Measurements from ENCODE around the gene ADAM33. TPM values are rescaled to one million over a fixed set of nuclear protein-coding genes. Genes with fewer than 3 reads are reported as not detected.

The ADAM33 gene
- total RNA-seq, 6 experiments from 2014 or later: 0.24 to 0.51 (median 0.45) TPM

- DNase-seq: no peak
- Histone ChIP-seq H3K36me3 (no peaks in the 10 kb centered on the region), H3K4me1 (no peaks in the 10 kb centered on the region), H3K27me3 (no peaks in the 10 kb centered on the region), H3K4me3 (no peak overlapping the region), H3K27ac (no peak overlapping the region), H3K9me3 (no peaks in the 10 kb centered on the region)
- TF ChIP-seq POLR2A (IDR thresholded peaks at IDR 0.05): no peak
- no peak for TF ChIP-seq CTCF (IDR thresholded peaks at IDR 0.05)
- ATAC-seq: no peak
- 68% methylated on average over 2 of the region's 2 CpGs for WGBS (ENCODE audit: insufficient coverage, low coverage, low lambda C conversion rate, missing lambda C conversion rate)
- intact Hi-C loops (cut with DNase I): no loop called here
These were observed 18.0 kb downstream of the ADAM33 start for GRCh38 chr20:3663858-3664257.

- Histone ChIP-seq H3K27me3 (no peaks in the 10 kb centered on the region), H3K36me3 (no peaks in the 10 kb centered on the region), H3K9me3 (no peaks in the 10 kb centered on the region), H3K4me1 (no peaks in the 10 kb centered on the region), H3K4me3 (no peak within 1 kb of the TSS), H3K27ac (no peak within 1 kb of the TSS)
- ATAC-seq: no peak
- intact Hi-C loops (cut with DNase I): no loop called here
- WGBS (ENCODE audit: insufficient coverage, low coverage, low lambda C conversion rate, missing lambda C conversion rate): 72% methylated on average over 5 of the region's 19 CpGs
- TF ChIP-seq POLR2A (IDR thresholded peaks at IDR 0.05): no peak
- no peak for TF ChIP-seq CTCF (IDR thresholded peaks at IDR 0.05)
- no peak for DNase-seq
These were observed 18.6 kb downstream of the ADAM33 start, which contains the start of gene GFRA4 for GRCh38 chr20:3663031-3663701. Gene GFRA4, minus strand, starts transcription at chr20:3663399. Its CDS starts 0 bp downstream, at chr20:3663399.

GRCh38 chr20:3661814-3662665 lies 19.8 kb downstream of the ADAM33 start:
- Histone ChIP-seq H3K4me1 (no peaks in the 10 kb centered on the region), H3K27ac (no peak overlapping the region), H3K9me3 (no peaks in the 10 kb centered on the region), H3K4me3 (no peak overlapping the region), H3K27me3 (no peaks in the 10 kb centered on the region), H3K36me3 (no peaks in the 10 kb centered on the region)
- intact Hi-C loops (cut with DNase I): no loop called here
- WGBS (ENCODE audit: insufficient coverage, low coverage, low lambda C conversion rate, missing lambda C conversion rate): 56% methylated on average over 5 of the region's 12 CpGs
- TF ChIP-seq POLR2A (IDR thresholded peaks at IDR 0.05): no peak
- no peak for TF ChIP-seq CTCF (IDR thresholded peaks at IDR 0.05)
- DNase-seq (peak in 1 of 3 donors; percentile 27), ATAC-seq (no peak)

GRCh38 chr20:3661060-3661813 lies 20.6 kb downstream of the ADAM33 start:
- H3K27me3 ChIP-seq: no peaks in the 10 kb centered on the region
- no peak for ATAC-seq
- no peaks in the 10 kb centered on the region for H3K36me3 ChIP-seq
- intact Hi-C loops (cut with DNase I): no loop called here
- no peak for TF ChIP-seq CTCF (IDR thresholded peaks at IDR 0.05)
- no peaks in the 10 kb centered on the region for H3K4me1 ChIP-seq
- DNase-seq: peak in 1 of 3 donors; percentile 29
- H3K4me3 ChIP-seq: no peak overlapping the region
- WGBS (ENCODE audit: insufficient coverage, low coverage, low lambda C conversion rate, missing lambda C conversion rate): 21% methylated on average over 17 of the region's 60 CpGs
- no peaks in the 10 kb centered on the region for H3K9me3 ChIP-seq
- no peak overlapping the region for H3K27ac ChIP-seq

Data from right lobe of liver (tissue), 6 donors.